K562 (cell line): ENCODE data around the gene SLC35G3. TPM values are rescaled to one million over a fixed set of nuclear protein-coding genes. Genes with fewer than 3 reads are reported as not detected.
"Not testable (repeated sequence)": the region's sequence is repeated elsewhere in the genome, so short reads cannot be mapped to it uniquely, and the experiment has no call there.

Experiments used
- ATAC-seq: fragments of 200-7000 bp; cut with Tn5 transposase; 3 replicates; pipeline ENCODE4 v1.9.1; 2020; ENCODE audit warnings: moderate library complexity
- BruUV-seq: library from RNA; stranded (reverse); fragments of 400-500 nt; replicated peaks from 2 replicates; lab custom pipeline; 2021; lab: Mats Ljungman, UMichigan
- CTCF ChIA-PET: fragments of 300-600 bp; formaldehyde crosslinking; extraction: SDS; loops from one replicate; lab custom pipeline; 2021; ENCODE audit warnings: low intra/inter-chr PET ratio; lab: Yijun Ruan, JAX
- POLR2A ChIA-PET: fragments of 300-600, 350-650 bp; sonication (Branson Sonifier 250); formaldehyde crosslinking; extraction: SDS; loops from one replicate; lab custom pipeline; 2021; ENCODE audit warnings: antibody characterized with exemption, inconsistent platforms; lab: Yijun Ruan, JAX
- DNase-seq, 4 experiments: peaks; one replicate each; pipeline versions ENCODE4 v3.0.0 to v3.0.0-alpha.2; 2011 to 2018; ENCODE audit warnings: low spot score in 3 of 4, mixed read lengths in 3 of 4; ENCODE audit errors: extremely low read depth in 1 of 4
- FAIRE-seq: peaks from 2 replicates; lab custom pipeline; 2011; peaks lifted over from hg19 to GRCh38; lab: Jason Lieb, UNC
- H2AFZ ChIP-seq: 2 replicates; pipeline ENCODE4 v1.6.0; 2011; ENCODE audit warnings: low read depth, low read length, control low read depth, inconsistent platforms
- H3K27ac ChIP-seq: fragments of 200-600 bp; 3 replicates; pipeline ENCODE4 v1.8.0; 2011; ENCODE audit warnings: low read depth, mild to moderate bottlenecking, control low read depth, inconsistent platforms, low read length, moderate library complexity, mixed read lengths; ENCODE audit errors: extremely low read depth
- H3K27me3 ChIP-seq, 2 experiments: fragments of 300-600 bp in 1 of 2; 2 replicates in 1 of 2; 3 replicates in 1 of 2; pipeline versions ENCODE4 v1.6.0 to v1.8.0; 2011; ENCODE audit warnings: inconsistent platforms in 2 of 2, low read length in 2 of 2, mild to moderate bottlenecking in 1 of 2, mixed read lengths in 1 of 2, moderate library complexity in 1 of 2; ENCODE audit not compliant: control insufficient read depth in 2 of 2, insufficient read depth in 2 of 2
- H3K36me3 ChIP-seq: fragments of 300-600 bp; 3 replicates; pipeline ENCODE4 v1.8.0; 2011; ENCODE audit warnings: mild to moderate bottlenecking, low read length, inconsistent platforms; ENCODE audit not compliant: control insufficient read depth, insufficient read depth
- H3K4me1 ChIP-seq, 2 experiments: fragments of 200-600 bp in 1 of 2; replicated peaks in 1 of 2; 2 replicates in 1 of 2; 3 replicates in 1 of 2; pipeline versions ENCODE4 v1.5.1 to v1.8.0; 2011; ENCODE audit warnings: inconsistent platforms in 2 of 2, low read length in 2 of 2, mild to moderate bottlenecking in 1 of 2, mixed read lengths in 1 of 2, moderate library complexity in 1 of 2; ENCODE audit not compliant: control insufficient read depth in 2 of 2, insufficient read depth in 2 of 2
- H3K4me2 ChIP-seq: 2 replicates; pipeline ENCODE4 v1.6.1; 2011; ENCODE audit warnings: low read length, control low read depth, inconsistent platforms, mixed read lengths; ENCODE audit not compliant: insufficient read depth
- H3K4me3 ChIP-seq: fragments of 200-600 bp; sonication (generic), shearing (Covaris generic); 2 replicates; pipeline ENCODE4 v1.5.1; 2016; ENCODE audit warnings: control low read depth, inconsistent platforms
- H3K79me2 ChIP-seq: fragments of 200-600 bp; 3 replicates; pipeline ENCODE4 v1.8.0; 2011; ENCODE audit warnings: low read length, inconsistent platforms; ENCODE audit not compliant: control insufficient read depth, insufficient read depth
- H3K9ac ChIP-seq, 2 experiments: 2 replicates each; pipeline versions ENCODE4 v1.6.0 to v1.6.1; 2011; ENCODE audit warnings: low read depth in 2 of 2, low read length in 2 of 2, control low read depth in 1 of 2, inconsistent platforms in 1 of 2, mild to moderate bottlenecking in 1 of 2, mixed read lengths in 1 of 2; ENCODE audit not compliant: insufficient read depth in 1 of 2
- H3K9me1 ChIP-seq: one replicate; pipeline ENCODE4 v1.6.0; 2011; ENCODE audit warnings: inconsistent platforms, mild to moderate bottlenecking, low read length, moderate library complexity; ENCODE audit not compliant: control insufficient read depth, insufficient read depth
- H3K9me3 ChIP-seq: replicated peaks from 2 replicates; pipeline ENCODE4 v1.5.1; 2011; ENCODE audit warnings: low read depth, low read length, inconsistent platforms; ENCODE audit not compliant: control insufficient read depth, insufficient read depth
- H4K20me1 ChIP-seq: replicated peaks from 2 replicates; pipeline ENCODE4 v1.6.1; 2011; ENCODE audit warnings: low read length, inconsistent platforms, mixed read lengths; ENCODE audit not compliant: control insufficient read depth, insufficient read depth
- MLX ChIP-seq, 2 experiments: fragments of 450-650 bp in 1 of 2; sonication (generic) in 1 of 2; formaldehyde crosslinking; conservative IDR thresholded peaks; 2 replicates each; pipeline versions ENCODE4 v1.4.0 to v1.8.1; 2020 to 2022; ENCODE audit warnings: mild to moderate bottlenecking in 1 of 2, missing genetic modification reagents in 1 of 2
- WGBS: fragments of 100-300 bp; shearing (Covaris generic); methylation state at CpG from one replicate; pipeline ENCODE4 v1.1.6; 2016; ENCODE audit warnings: low coverage, mixed read lengths; ENCODE audit not compliant: insufficient coverage; ENCODE audit errors: missing lambda C conversion rate; 5-methylcytosine and 5-hydroxymethylcytosine counted together
- in situ Hi-C: fragments of 300-500 bp; cut with MboI; formaldehyde crosslinking; loops from 4 replicates; pipeline ENCODE4 v1.15.0; 2018; ENCODE audit warnings: inconsistent platforms, mixed read lengths
- intact Hi-C: fragments of 100-400 bp; cut with micrococcal nuclease; formaldehyde crosslinking; loops from 2 replicates; pipeline ENCODE4 v1.14.2; 2022
- polyA plus RNA-seq, 8 experiments: library from polyadenylated mRNA; depleted of rRNA in 4 of 8; stranded (reverse) in 5 of 8; unstranded in 3 of 8; fragments of >200 nt; fragmentation: Nextera tagmentation in 2 of 8; fragmentation: Illumina TruSeq in 1 of 8; extraction: Ambion mirVana in 2 of 8; extraction: Trizol in 1 of 8; gene quantifications; 2 replicates each; pipeline versions ENCODE4 v1.2.1 to v1.2.3, GENCODE V29; 2011 to 2014; ENCODE audit warnings: inconsistent platforms in 1 of 8, missing spikeins in 1 of 8
- total RNA-seq, 7 experiments: library from RNA; depleted of rRNA in 6 of 7; stranded (reverse); fragments of >200 nt in 6 of 7; fragmentation: Illumina TruSeq in 2 of 7; extraction: Trizol in 2 of 7; gene quantifications; 2 replicates each; pipeline versions ENCODE4 v1.2.1 to v1.2.3, GENCODE V29; 2011 to 2021; ENCODE audit warnings: low replicate concordance in 1 of 7
- TF ChIP-seq, protein P1 (sequence below), 2 experiments: IDR thresholded peaks; 2 replicates each; pipeline ENCODE4 v1.6.1; 2012; ENCODE audit warnings: improper control_type of control experiment in 2 of 2, low read depth in 2 of 2, low read length in 2 of 2, borderline replicate concordance in 1 of 2

Gene SLC35G3
- total and polyA plus RNA-seq, 9 of the 15 experiments (the other 6 are each of a cell fraction or from before 2014, with no cell fraction given): not detected

- POLR2A ChIA-PET, CTCF ChIA-PET, H3K4me2 ChIP-seq, FAIRE-seq, H3K79me2 ChIP-seq, H3K9ac ChIP-seq, H3K27ac ChIP-seq, ATAC-seq, H3K36me3 ChIP-seq, intact Hi-C loops, H2AFZ ChIP-seq, in situ Hi-C loops, H3K4me1 ChIP-seq, H3K9me3 ChIP-seq, DNase-seq, H3K4me3 ChIP-seq, H3K9me1 ChIP-seq, BruUV-seq, H4K20me1 ChIP-seq: not testable (repeated sequence)
- H3K27me3 ChIP-seq: peaks cover 53 to 60% of the 10 kb centered on the region in 2 experiments
- TF ChIP-seq, protein P1, sequence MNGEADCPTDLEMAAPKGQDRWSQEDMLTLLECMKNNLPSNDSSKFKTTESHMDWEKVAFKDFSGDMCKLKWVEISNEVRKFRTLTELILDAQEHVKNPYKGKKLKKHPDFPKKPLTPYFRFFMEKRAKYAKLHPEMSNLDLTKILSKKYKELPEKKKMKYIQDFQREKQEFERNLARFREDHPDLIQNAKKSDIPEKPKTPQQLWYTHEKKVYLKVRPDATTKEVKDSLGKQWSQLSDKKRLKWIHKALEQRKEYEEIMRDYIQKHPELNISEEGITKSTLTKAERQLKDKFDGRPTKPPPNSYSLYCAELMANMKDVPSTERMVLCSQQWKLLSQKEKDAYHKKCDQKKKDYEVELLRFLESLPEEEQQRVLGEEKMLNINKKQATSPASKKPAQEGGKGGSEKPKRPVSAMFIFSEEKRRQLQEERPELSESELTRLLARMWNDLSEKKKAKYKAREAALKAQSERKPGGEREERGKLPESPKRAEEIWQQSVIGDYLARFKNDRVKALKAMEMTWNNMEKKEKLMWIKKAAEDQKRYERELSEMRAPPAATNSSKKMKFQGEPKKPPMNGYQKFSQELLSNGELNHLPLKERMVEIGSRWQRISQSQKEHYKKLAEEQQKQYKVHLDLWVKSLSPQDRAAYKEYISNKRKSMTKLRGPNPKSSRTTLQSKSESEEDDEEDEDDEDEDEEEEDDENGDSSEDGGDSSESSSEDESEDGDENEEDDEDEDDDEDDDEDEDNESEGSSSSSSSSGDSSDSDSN (IDR thresholded peaks at IDR 0.05; ENCODE audit: borderline replicate concordance in 1 of 2, low read depth in 2 of 2, low read length in 2 of 2): 0 out of 4 replicates have a peak, but pooled peaks of 1 of the 2 experiments have one; percentile 39
- 27% methylated on average over 27 of the region's 29 CpGs for WGBS
Observed at GRCh38 chr17:35151080-35151479, 43.1 kb downstream of the SLC35G3 start.

GRCh38 chr17:35149941-35150340 lies 44.3 kb downstream of the SLC35G3 start:
- H3K9me1 ChIP-seq: no peaks in the 10 kb centered on the region
- H3K4me2 ChIP-seq: no peak overlapping the region
- H3K4me3 ChIP-seq: no peak overlapping the region
- 2% methylated on average over 11 of the region's 11 CpGs for WGBS
- no peaks in the 10 kb centered on the region for H3K4me1 ChIP-seq
- FAIRE-seq: no peak
- H3K36me3 ChIP-seq: no peaks in the 10 kb centered on the region
- CTCF ChIA-PET: no interaction called here
- intact Hi-C loops: loop anchor here (10.0 kb wide), 1 partner anchor 385 kb away; the partner anchor contains the start of gene SLFN12L
- no peak overlapping the region for H2AFZ ChIP-seq
- H3K9me3 ChIP-seq: no peaks in the 10 kb centered on the region
- 0 out of 2 replicates have a peak, but pooled peaks cover 7% of the 10 kb centered on the region for H4K20me1 ChIP-seq
- no peak overlapping the region for H3K9ac ChIP-seq
- no peak overlapping the region for H3K27ac ChIP-seq
- no peaks in the 10 kb centered on the region for H3K79me2 ChIP-seq
- POLR2A ChIA-PET: interaction anchor here (0.8 kb wide), 1 partner anchor 8 kb away, joined by 3 read pairs; no protein-coding TSS in a partner anchor
- BruUV-seq: no TSS peak
- peaks cover 45 to 56% of the 10 kb centered on the region in 2 experiments for H3K27me3 ChIP-seq
- TF ChIP-seq MLX (CRISPR knock-in tag; conservative IDR thresholded peaks at IDR 0.05): no peak
- TF ChIP-seq, all 486 proteins: peak for 0
- DNase-seq (no peak), ATAC-seq (no peak)
- in situ Hi-C loops: loop anchor here (10.0 kb wide), 1 partner anchor 595 kb away; no protein-coding TSS in a partner anchor
